ENCODE data around the gene RELA.

The RELA gene

GRCh38 chr11:65662799-65663638 is at the start of gene RELA:
Gene RELA (minus strand): TSS chr11:65662916. CDS start chr11:65662832, 84 bp downstream.
- Histone ChIP-seq H3K9me3 (ENCODE audit: control insufficient read depth, insufficient read depth, low read depth, low read length) (no peaks in the 10 kb centered on the region), H3K27ac (ENCODE audit: extremely low read depth, low read depth, low read length) (peak within 1 kb of the TSS; percentile 93), H3K4me3 (ENCODE audit: low read depth, low read length) (peak within 1 kb of the TSS; percentile 82), H3K4me1 (ENCODE audit: control insufficient read depth, insufficient read depth, low read length) (no peaks in the 10 kb centered on the region), H3K36me3 (ENCODE audit: control insufficient read depth in 2 of 2, insufficient read depth in 1 of 2, low read length in 2 of 2) (peaks cover 7 to 34% of the 10 kb centered on the region in 2 experiments; a peak in 2 of 3 replicates)
- CTCF ChIA-PET: no interaction called here
- POLR2A ChIA-PET: interaction anchor here (0.8 to 3.0 kb wide), 21 partner anchors 9 to 227 kb away, joined by 3 to 34 read pairs (median 6); partner anchors contain the start of genes CCDC85B, FIBP, KAT5 and MALAT1
- TF ChIP-seq ZNF416 (tag by site-specific recombination; IDR thresholded peaks at IDR 0.05) (no peak), GLIS1 (tag by site-specific recombination; IDR thresholded peaks at IDR 0.05) (no peak), AEBP2 (tag by site-specific recombination; IDR thresholded peaks at IDR 0.05; ENCODE audit: borderline replicate concordance) (no peak), CTCF (tag by site-specific recombination; IDR thresholded peaks at IDR 0.05) (no peak), ZNF302 (tag by site-specific recombination; IDR thresholded peaks at IDR 0.05; ENCODE audit: low read depth) (no peak), ZXDB (tag by site-specific recombination; IDR thresholded peaks at IDR 0.05) (peak; percentile 79), ZNF202 (tag by site-specific recombination; IDR thresholded peaks at IDR 0.05; ENCODE audit: borderline replicate concordance) (no peak), ZNF670 (tag by site-specific recombination; IDR thresholded peaks at IDR 0.05; ENCODE audit: low read depth) (no peak), ZNF292 (tag by site-specific recombination; IDR thresholded peaks at IDR 0.05; ENCODE audit: borderline replicate concordance, low read depth) (no peak), HIC1 (tag by site-specific recombination; IDR thresholded peaks at IDR 0.05) (no peak), ZNF626 (tag by site-specific recombination; IDR thresholded peaks at IDR 0.05) (no peak), ZNF529 (tag by site-specific recombination; IDR thresholded peaks at IDR 0.05; ENCODE audit: insufficient replicate concordance) (no peak), ZIC2 (tag by site-specific recombination; IDR thresholded peaks at IDR 0.05) (no peak), ZNF596 (tag by site-specific recombination; IDR thresholded peaks at IDR 0.05) (no peak), PBX3 (CRISPR knock-in tag; IDR thresholded peaks at IDR 0.05) (no peak), ZNF114 (tag by site-specific recombination; IDR thresholded peaks at IDR 0.05) (no peak), YY1 (tag by site-specific recombination; IDR thresholded peaks at IDR 0.05) (no peak), ZNF157 (tag by site-specific recombination; IDR thresholded peaks at IDR 0.05) (no peak), SALL2 (tag by site-specific recombination; IDR thresholded peaks at IDR 0.05; ENCODE audit: borderline replicate concordance) (no peak), ZNF658 (tag by site-specific recombination; IDR thresholded peaks at IDR 0.05) (no peak), ZBTB8A (tag by site-specific recombination; IDR thresholded peaks at IDR 0.05) (peak; percentile 91), GLI2 (tag by site-specific recombination; IDR thresholded peaks at IDR 0.05; ENCODE audit: borderline replicate concordance, low read depth) (no peak), ZNF580 (tag by site-specific recombination; IDR thresholded peaks at IDR 0.05) (no peak), ZNF645 (tag by site-specific recombination; IDR thresholded peaks at IDR 0.05) (no peak), ZNF560 (tag by site-specific recombination; IDR thresholded peaks at IDR 0.05; ENCODE audit: borderline replicate concordance) (no peak), ZBTB49 (tag by site-specific recombination; IDR thresholded peaks at IDR 0.05; ENCODE audit: low read depth) (no peak), ZNF366 (tag by site-specific recombination; conservative IDR thresholded peaks at IDR 0.05) (no peak)

Data from HEK293 (cell line).